Ascending aorta (tissue), 2 donors: ENCODE measurements around the gene ADGRV1. TPM values are rescaled to one million over a fixed set of nuclear protein-coding genes. Genes with fewer than 3 reads are reported as not detected.

ENCODE experiments used
- DNase-seq, 2 donors: peaks; one replicate each; pipeline ENCODE4 v3.0.0-alpha.2; 2019; ENCODE audit warnings: low spot score in 2 of 2
- H3K27ac ChIP-seq, 2 donors: fragments of 200-600 bp; sonication (generic); one replicate each; pipeline ENCODE4 v1.5.1; 2016 to 2017; ENCODE audit warnings: mild to moderate bottlenecking in 1 of 2
- H3K27me3 ChIP-seq: fragments of 200-600 bp; sonication (generic); one replicate; pipeline ENCODE4 v1.5.1; 2017
- H3K36me3 ChIP-seq, 2 donors: fragments of 200-600 bp; sonication (generic); one replicate each; pipeline ENCODE4 v1.5.1; 2016
- H3K4me1 ChIP-seq, 2 donors: fragments of 200-600 bp; sonication (generic); one replicate each; pipeline ENCODE4 v1.5.1; 2016 to 2017; ENCODE audit warnings: mild to moderate bottlenecking in 1 of 2
- H3K4me3 ChIP-seq, 2 donors: fragments of 200-600 bp; sonication (generic); one replicate each; pipeline ENCODE4 v1.5.1; 2016 to 2017; ENCODE audit warnings: mild to moderate bottlenecking in 1 of 2
- H3K9me3 ChIP-seq, 2 donors: fragments of 200-600 bp; sonication (generic); one replicate each; pipeline ENCODE4 v1.5.1; 2016
- intact Hi-C: fragments of 100-400 bp; cut with DNase I; formaldehyde crosslinking; loops from one replicate; pipeline ENCODE4 v1.15.1; 2023
- total RNA-seq: library from RNA; depleted of rRNA; stranded (reverse); fragments of >200 nt; gene quantifications from one replicate; pipeline ENCODE4 v1.1.0, GENCODE V29; 2016
- TF ChIP-seq, protein P1 (sequence below), 3 experiments: fragments of 200-600 bp in 2 of 3; fragments of 450-650 bp in 1 of 3; sonication (generic) in 2 of 3; IDR thresholded peaks; one replicate each; pipeline ENCODE4 v1.5.1; 2016 to 2019; ENCODE audit warnings: antibody characterized with exemption in 3 of 3, mild to moderate bottlenecking in 1 of 3, moderate library complexity in 1 of 3

The ADGRV1 gene
- total RNA-seq, 1 donor from 2014 or later: 6.9 TPM

DNA sequence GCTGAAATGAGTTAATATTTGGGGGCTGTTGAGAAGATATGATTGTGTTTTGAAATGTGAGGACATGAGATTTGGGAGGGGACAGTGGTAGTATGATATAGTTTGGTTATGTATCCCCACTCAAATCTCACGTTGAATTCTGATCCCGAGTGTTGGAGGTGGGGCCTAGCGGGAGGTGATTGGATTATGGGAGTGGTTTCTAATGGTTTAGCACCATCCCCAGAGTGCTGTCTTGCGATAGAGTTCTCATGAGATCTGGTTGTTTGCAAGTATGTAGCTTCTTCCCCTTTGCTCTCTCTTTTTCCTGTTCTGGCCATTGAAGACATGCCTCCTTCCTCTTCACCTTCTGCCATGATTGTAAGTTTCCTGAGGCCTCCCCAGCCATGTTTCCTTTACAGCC lies 438.5 kb downstream of the ADGRV1 start:
- peaks cover 0 to 9% of the 10 kb centered on the region in 2 donors for H3K9me3 ChIP-seq

DNA sequence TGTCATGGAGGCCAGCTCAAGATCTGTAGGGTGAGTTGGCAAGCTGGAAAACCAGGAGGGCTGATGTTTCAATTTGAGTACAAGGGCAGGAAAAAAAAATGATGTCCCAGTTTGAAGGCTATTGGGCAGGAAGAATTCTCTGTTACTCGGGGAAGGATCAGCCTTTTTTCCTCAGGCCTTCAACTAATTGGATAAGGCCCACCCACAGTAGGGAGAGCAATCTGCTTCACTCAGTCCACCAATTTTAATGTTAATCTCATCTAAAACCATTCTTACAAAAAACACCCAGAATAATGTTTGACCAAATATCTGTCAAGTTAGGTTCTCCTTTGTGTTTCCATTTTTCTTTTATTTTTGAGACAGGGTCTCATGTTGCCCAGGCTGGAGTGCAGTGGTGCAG lies 442.1 kb downstream of the ADGRV1 start:
- TF ChIP-seq, protein P1, sequence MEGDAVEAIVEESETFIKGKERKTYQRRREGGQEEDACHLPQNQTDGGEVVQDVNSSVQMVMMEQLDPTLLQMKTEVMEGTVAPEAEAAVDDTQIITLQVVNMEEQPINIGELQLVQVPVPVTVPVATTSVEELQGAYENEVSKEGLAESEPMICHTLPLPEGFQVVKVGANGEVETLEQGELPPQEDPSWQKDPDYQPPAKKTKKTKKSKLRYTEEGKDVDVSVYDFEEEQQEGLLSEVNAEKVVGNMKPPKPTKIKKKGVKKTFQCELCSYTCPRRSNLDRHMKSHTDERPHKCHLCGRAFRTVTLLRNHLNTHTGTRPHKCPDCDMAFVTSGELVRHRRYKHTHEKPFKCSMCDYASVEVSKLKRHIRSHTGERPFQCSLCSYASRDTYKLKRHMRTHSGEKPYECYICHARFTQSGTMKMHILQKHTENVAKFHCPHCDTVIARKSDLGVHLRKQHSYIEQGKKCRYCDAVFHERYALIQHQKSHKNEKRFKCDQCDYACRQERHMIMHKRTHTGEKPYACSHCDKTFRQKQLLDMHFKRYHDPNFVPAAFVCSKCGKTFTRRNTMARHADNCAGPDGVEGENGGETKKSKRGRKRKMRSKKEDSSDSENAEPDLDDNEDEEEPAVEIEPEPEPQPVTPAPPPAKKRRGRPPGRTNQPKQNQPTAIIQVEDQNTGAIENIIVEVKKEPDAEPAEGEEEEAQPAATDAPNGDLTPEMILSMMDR (IDR thresholded peaks at IDR 0.05): no peak
- Histone ChIP-seq H3K36me3 (no peaks in the 10 kb centered on the region), H3K9me3 (peaks cover 0 to 9% of the 10 kb centered on the region in 2 donors), H3K4me1 (no peaks in the 10 kb centered on the region), H3K27ac (no peak overlapping the region), H3K4me3 (no peak overlapping the region), H3K27me3 (no peaks in the 10 kb centered on the region)
- intact Hi-C loops: no loop called here
- DNase-seq: no peak

More for the DNA sequence above, 438.5 kb downstream of the ADGRV1 start:
- DNase-seq: no peak
- TF ChIP-seq, protein P1 (IDR thresholded peaks at IDR 0.05): no peak
- Histone ChIP-seq H3K4me3 (no peak overlapping the region), H3K4me1 (no peaks in the 10 kb centered on the region), H3K27me3 (no peaks in the 10 kb centered on the region), H3K36me3 (no peaks in the 10 kb centered on the region), H3K27ac (no peak overlapping the region)
- intact Hi-C loops: no loop called here

DNA sequence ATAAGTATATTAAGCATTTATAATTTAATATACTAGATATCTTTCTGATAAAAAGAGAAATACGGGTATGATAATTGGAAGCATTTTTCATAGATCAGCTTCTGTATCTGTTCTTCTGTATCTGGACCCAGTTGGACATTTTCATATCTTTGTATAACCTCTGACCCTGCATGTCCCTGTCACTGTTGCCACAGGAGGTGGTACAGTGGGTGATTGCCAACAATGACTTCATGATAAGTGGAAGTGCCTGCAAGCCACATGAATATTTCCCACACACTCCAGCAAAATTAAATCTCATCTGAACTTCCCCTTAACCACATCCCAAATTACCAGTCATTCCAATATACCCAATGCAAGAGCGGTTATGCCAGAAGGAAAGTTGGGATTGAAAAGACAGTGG lies 448.1 kb downstream of the ADGRV1 start:
- Histone ChIP-seq H3K27ac (no peak overlapping the region), H3K4me3 (no peak overlapping the region), H3K9me3 (no peaks in the 10 kb centered on the region), H3K27me3 (no peaks in the 10 kb centered on the region), H3K36me3 (no peaks in the 10 kb centered on the region), H3K4me1 (no peaks in the 10 kb centered on the region)
- intact Hi-C loops: no loop called here
- DNase-seq: no peak
- TF ChIP-seq, protein P1 (IDR thresholded peaks at IDR 0.05): no peak

DNA sequence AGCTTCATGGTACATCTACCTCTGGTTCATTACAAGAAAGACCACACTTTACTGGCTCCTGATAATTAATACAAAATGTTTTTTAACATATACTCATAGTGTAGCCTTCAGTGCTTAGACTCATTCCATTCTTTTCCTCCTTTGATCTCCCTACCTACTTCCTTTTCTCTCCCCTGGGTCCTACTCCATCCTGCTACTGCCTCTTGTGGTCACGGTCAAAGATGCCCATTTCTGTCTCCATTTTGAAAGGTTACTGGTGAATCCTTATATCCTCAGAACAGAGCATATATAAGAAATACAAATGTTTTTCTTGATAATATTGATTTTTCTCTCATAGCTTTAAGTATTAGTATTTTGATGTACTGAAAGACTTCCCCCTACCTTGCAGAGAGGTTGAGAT lies 448.7 kb downstream of the ADGRV1 start:
- Histone ChIP-seq H3K9me3 (no peaks in the 10 kb centered on the region), H3K36me3 (no peaks in the 10 kb centered on the region), H3K4me1 (no peaks in the 10 kb centered on the region), H3K27ac (no peak overlapping the region), H3K4me3 (no peak overlapping the region), H3K27me3 (no peaks in the 10 kb centered on the region)
- TF ChIP-seq, protein P1 (IDR thresholded peaks at IDR 0.05): no peak
- intact Hi-C loops: no loop called here
- DNase-seq: no peak

DNA sequence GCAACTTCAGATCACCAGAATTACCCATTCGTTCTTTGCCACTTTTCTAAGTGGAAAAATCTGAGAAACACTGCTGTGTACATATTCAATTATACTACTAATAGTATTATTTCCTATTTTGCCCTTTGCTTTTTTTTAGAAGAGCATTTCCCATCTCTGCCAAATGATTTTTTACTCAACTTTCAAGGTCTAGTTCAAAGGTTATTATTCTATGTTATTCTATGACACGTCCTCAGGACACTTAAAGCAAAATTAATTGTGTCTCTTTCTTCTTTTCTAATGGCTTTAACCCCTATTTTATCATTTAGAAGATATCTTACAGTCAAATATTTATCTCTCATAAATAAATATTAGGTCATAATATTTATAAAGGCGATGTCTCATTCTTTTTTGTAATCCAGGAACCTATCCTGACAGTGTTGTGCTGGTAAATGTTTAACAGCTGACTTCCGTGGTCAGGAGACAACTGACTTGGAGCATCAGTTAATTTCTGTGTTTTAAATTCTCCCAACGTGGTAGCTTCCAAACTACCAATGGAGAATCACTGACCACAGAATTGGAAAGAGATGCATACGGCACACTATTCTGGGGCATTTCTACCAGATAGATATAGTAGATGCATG lies 449.3 kb downstream of the ADGRV1 start:
- intact Hi-C loops: no loop called here
- DNase-seq: no peak
- TF ChIP-seq, protein P1 (IDR thresholded peaks at IDR 0.05): no peak
- no peaks in the 10 kb centered on the region for H3K27me3 ChIP-seq
- no peaks in the 10 kb centered on the region for H3K36me3 ChIP-seq
- H3K4me1 ChIP-seq: no peaks in the 10 kb centered on the region
- no peak overlapping the region for H3K27ac ChIP-seq
- no peak overlapping the region for H3K4me3 ChIP-seq
- no peaks in the 10 kb centered on the region for H3K9me3 ChIP-seq

DNA sequence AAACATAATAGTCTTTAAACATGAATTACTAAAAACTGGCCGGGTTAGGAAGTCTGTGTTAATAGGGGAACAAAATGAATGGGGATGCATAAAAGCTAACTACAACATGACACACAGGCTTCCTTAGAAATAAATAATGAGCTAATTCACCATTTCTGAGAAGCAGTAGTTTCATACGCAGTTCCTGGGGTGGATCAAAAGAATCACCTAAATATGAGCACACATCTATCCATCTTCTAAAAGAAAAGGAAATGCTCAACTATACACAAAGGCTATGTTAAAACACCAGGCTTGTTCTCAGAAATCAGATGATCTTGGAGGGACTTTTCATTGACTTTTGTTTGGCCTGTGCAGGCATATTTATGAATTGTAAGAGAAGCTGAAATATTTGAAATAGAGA lies 451.5 kb downstream of the ADGRV1 start:
- TF ChIP-seq, protein P1 (IDR thresholded peaks at IDR 0.05): no peak
- Histone ChIP-seq H3K27me3 (no peaks in the 10 kb centered on the region), H3K27ac (no peak overlapping the region), H3K9me3 (no peaks in the 10 kb centered on the region), H3K4me1 (no peaks in the 10 kb centered on the region), H3K36me3 (no peaks in the 10 kb centered on the region), H3K4me3 (no peak overlapping the region)
- no peak for DNase-seq
- intact Hi-C loops: no loop called here
